Mucosa of stomach (tissue), 1 donor: ENCODE results near the gene MKRN1.
"Not testable (repeated sequence)": the region's sequence is repeated elsewhere in the genome, so short reads cannot be mapped to it uniquely, and the experiment has no call there.

Source experiments
- H3K27me3 ChIP-seq: one replicate; pipeline ENCODE4 v1.7.0; 2013; ENCODE audit warnings: mild to moderate bottlenecking, low read length; ENCODE audit not compliant: control insufficient read depth, insufficient read depth
- H3K36me3 ChIP-seq: one replicate; pipeline ENCODE4 v1.7.0; 2013; ENCODE audit warnings: low read length; ENCODE audit not compliant: control insufficient read depth, insufficient read depth
- H3K4me1 ChIP-seq: one replicate; pipeline ENCODE4 v1.7.0; 2013; ENCODE audit warnings: mild to moderate bottlenecking, low read length; ENCODE audit not compliant: control insufficient read depth, insufficient read depth
- H3K4me3 ChIP-seq: one replicate; pipeline ENCODE4 v1.7.0; 2013; ENCODE audit warnings: low read length
- H3K9ac ChIP-seq: one replicate; pipeline ENCODE4 v1.7.0; 2013; ENCODE audit warnings: mild to moderate bottlenecking, low read length, moderate library complexity
- H3K9me3 ChIP-seq: one replicate; pipeline ENCODE4 v1.7.0; 2013; ENCODE audit warnings: mild to moderate bottlenecking, low read length, moderate library complexity; ENCODE audit not compliant: control insufficient read depth
- donor health status: Pancreatic carcinoma.

The MKRN1 gene

GRCh38 chr7:140418653-140419052 is 60.7 kb downstream of the MKRN1 start:
- no peak overlapping the region for H3K9ac ChIP-seq
- no peak overlapping the region for H3K4me3 ChIP-seq
- no peaks in the 10 kb centered on the region for H3K27me3 ChIP-seq
- no peaks in the 10 kb centered on the region for H3K9me3 ChIP-seq
- H3K4me1 ChIP-seq: no peaks in the 10 kb centered on the region
- no peaks in the 10 kb centered on the region for H3K36me3 ChIP-seq

GRCh38 chr7:140418156-140418472 is 61.2 kb downstream of the MKRN1 start:
- not testable (repeated sequence) for H3K27me3 ChIP-seq, H3K36me3 ChIP-seq, H3K4me3 ChIP-seq, H3K4me1 ChIP-seq, H3K9me3 ChIP-seq, H3K9ac ChIP-seq

GRCh38 chr7:140417456-140418155 is 61.7 kb downstream of the MKRN1 start:
- Histone ChIP-seq H3K9me3 (no peaks in the 10 kb centered on the region), H3K36me3 (no peaks in the 10 kb centered on the region), H3K27me3 (no peaks in the 10 kb centered on the region), H3K9ac (no peak overlapping the region), H3K4me3 (no peak overlapping the region), H3K4me1 (no peaks in the 10 kb centered on the region)

- Histone ChIP-seq H3K4me1 (no peaks in the 10 kb centered on the region), H3K27me3 (no peaks in the 10 kb centered on the region), H3K36me3 (no peaks in the 10 kb centered on the region), H3K4me3 (no peak overlapping the region), H3K9me3 (no peaks in the 10 kb centered on the region), H3K9ac (no peak overlapping the region)
These were observed 62.7 kb downstream of the MKRN1 start for GRCh38 chr7:140416560-140416959.

- H3K9ac ChIP-seq, H3K9me3 ChIP-seq, H3K36me3 ChIP-seq, H3K4me1 ChIP-seq, H3K4me3 ChIP-seq, H3K27me3 ChIP-seq: not testable (repeated sequence)
These were observed 63.5 kb downstream of the MKRN1 start for GRCh38 chr7:140415816-140416215.

- Histone ChIP-seq H3K4me1 (no peaks in the 10 kb centered on the region), H3K9me3 (no peaks in the 10 kb centered on the region), H3K4me3 (no peak overlapping the region), H3K9ac (no peak overlapping the region), H3K27me3 (no peaks in the 10 kb centered on the region), H3K36me3 (no peaks in the 10 kb centered on the region)
These were observed 63.9 kb downstream of the MKRN1 start for GRCh38 chr7:140415361-140415760.

GRCh38 chr7:140404565-140405065 is 74.7 kb downstream of the MKRN1 start:
- Histone ChIP-seq H3K36me3 (no peaks in the 10 kb centered on the region), H3K4me3 (peak overlapping the region; percentile 63), H3K27me3 (no peaks in the 10 kb centered on the region), H3K9ac (peak overlapping the region; percentile 72), H3K9me3 (no peaks in the 10 kb centered on the region), H3K4me1 (peaks cover 7% of the 10 kb centered on the region)

- Histone ChIP-seq H3K27me3 (no peaks in the 10 kb centered on the region), H3K9me3 (no peaks in the 10 kb centered on the region), H3K9ac (peak within 1 kb of the TSS; percentile 72), H3K36me3 (no peaks in the 10 kb centered on the region), H3K4me1 (peaks cover 7% of the 10 kb centered on the region), H3K4me3 (peak within 1 kb of the TSS; percentile 63)
These were observed 75.3 kb downstream of the MKRN1 start, which contains the start of gene RAB19 for GRCh38 chr7:140403878-140404564. Gene RAB19, plus strand, starts transcription at chr7:140404058. Its CDS starts 3,589 bp downstream, at chr7:140407647.
